ENCODE data around the gene HBE1. TPM values are rescaled to one million over a fixed set of nuclear protein-coding genes. Genes with fewer than 3 reads are reported as not detected.

HBE1 gene
- total and polyA plus RNA-seq, 2 experiments from 2014 or later = not detected

GRCh38 chr11:5274395-5274794 is 4.7 kb upstream of the HBE1 start:
- no peak overlapping the region for H3K27ac Mint-ChIP-seq
- TF ChIP-seq, protein P1, sequence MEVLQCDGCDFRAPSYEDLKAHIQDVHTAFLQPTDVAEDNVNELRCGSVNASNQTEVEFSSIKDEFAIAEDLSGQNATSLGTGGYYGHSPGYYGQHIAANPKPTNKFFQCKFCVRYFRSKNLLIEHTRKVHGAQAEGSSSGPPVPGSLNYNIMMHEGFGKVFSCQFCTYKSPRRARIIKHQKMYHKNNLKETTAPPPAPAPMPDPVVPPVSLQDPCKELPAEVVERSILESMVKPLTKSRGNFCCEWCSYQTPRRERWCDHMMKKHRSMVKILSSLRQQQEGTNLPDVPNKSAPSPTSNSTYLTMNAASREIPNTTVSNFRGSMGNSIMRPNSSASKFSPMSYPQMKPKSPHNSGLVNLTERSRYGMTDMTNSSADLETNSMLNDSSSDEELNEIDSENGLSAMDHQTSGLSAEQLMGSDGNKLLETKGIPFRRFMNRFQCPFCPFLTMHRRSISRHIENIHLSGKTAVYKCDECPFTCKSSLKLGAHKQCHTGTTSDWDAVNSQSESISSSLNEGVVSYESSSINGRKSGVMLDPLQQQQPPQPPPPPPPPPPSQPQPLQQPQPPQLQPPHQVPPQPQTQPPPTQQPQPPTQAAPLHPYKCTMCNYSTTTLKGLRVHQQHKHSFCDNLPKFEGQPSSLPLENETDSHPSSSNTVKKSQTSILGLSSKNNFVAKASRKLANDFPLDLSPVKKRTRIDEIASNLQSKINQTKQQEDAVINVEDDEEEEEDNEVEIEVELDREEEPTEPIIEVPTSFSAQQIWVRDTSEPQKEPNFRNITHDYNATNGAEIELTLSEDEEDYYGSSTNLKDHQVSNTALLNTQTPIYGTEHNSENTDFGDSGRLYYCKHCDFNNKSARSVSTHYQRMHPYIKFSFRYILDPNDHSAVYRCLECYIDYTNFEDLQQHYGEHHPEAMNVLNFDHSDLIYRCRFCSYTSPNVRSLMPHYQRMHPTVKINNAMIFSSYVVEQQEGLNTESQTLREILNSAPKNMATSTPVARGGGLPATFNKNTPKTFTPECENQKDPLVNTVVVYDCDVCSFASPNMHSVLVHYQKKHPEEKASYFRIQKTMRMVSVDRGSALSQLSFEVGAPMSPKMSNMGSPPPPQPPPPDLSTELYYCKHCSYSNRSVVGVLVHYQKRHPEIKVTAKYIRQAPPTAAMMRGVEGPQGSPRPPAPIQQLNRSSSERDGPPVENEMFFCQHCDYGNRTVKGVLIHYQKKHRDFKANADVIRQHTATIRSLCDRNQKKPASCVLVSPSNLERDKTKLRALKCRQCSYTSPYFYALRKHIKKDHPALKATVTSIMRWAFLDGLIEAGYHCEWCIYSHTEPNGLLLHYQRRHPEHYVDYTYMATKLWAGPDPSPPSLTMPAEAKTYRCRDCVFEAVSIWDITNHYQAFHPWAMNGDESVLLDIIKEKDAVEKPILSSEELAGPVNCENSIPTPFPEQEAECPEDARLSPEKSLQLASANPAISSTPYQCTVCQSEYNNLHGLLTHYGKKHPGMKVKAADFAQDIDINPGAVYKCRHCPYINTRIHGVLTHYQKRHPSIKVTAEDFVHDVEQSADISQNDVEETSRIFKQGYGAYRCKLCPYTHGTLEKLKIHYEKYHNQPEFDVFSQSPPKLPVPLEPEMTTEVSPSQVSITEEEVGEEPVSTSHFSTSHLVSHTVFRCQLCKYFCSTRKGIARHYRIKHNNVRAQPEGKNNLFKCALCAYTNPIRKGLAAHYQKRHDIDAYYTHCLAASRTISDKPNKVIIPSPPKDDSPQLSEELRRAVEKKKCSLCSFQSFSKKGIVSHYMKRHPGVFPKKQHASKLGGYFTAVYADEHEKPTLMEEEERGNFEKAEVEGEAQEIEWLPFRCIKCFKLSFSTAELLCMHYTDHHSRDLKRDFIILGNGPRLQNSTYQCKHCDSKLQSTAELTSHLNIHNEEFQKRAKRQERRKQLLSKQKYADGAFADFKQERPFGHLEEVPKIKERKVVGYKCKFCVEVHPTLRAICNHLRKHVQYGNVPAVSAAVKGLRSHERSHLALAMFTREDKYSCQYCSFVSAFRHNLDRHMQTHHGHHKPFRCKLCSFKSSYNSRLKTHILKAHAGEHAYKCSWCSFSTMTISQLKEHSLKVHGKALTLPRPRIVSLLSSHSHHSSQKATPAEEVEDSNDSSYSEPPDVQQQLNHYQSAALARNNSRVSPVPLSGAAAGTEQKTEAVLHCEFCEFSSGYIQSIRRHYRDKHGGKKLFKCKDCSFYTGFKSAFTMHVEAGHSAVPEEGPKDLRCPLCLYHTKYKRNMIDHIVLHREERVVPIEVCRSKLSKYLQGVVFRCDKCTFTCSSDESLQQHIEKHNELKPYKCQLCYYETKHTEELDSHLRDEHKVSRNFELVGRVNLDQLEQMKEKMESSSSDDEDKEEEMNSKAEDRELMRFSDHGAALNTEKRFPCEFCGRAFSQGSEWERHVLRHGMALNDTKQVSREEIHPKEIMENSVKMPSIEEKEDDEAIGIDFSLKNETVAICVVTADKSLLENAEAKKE (CRISPR knock-in tag; IDR thresholded peaks at IDR 0.05) = no peak
- no peak for TF ChIP-seq REST (IDR thresholded peaks at IDR 0.05; ENCODE audit: unreplicated experiment)
- no peak for TF ChIP-seq STAT1 (IDR thresholded peaks at IDR 0.05; ENCODE audit: unreplicated experiment)
- TF ChIP-seq ETS1 (IDR thresholded peaks at IDR 0.05) = no peak
- TF ChIP-seq EZH2 (IDR thresholded peaks at IDR 0.05; ENCODE audit: low read depth, unreplicated experiment) = no peak
- TF ChIP-seq CREB1 (CRISPR knock-in tag; IDR thresholded peaks at IDR 0.05; ENCODE audit: low read depth) = no peak
- TF ChIP-seq EZH2phosphoT487 (IDR thresholded peaks at IDR 0.05; ENCODE audit: unreplicated experiment) = no peak
- no peak for TF ChIP-seq NANOG (IDR thresholded peaks at IDR 0.05; ENCODE audit: borderline replicate concordance)
- TF ChIP-seq JUNB (IDR thresholded peaks at IDR 0.05; ENCODE audit: unreplicated experiment) = no peak
- TF ChIP-seq, protein P2, sequence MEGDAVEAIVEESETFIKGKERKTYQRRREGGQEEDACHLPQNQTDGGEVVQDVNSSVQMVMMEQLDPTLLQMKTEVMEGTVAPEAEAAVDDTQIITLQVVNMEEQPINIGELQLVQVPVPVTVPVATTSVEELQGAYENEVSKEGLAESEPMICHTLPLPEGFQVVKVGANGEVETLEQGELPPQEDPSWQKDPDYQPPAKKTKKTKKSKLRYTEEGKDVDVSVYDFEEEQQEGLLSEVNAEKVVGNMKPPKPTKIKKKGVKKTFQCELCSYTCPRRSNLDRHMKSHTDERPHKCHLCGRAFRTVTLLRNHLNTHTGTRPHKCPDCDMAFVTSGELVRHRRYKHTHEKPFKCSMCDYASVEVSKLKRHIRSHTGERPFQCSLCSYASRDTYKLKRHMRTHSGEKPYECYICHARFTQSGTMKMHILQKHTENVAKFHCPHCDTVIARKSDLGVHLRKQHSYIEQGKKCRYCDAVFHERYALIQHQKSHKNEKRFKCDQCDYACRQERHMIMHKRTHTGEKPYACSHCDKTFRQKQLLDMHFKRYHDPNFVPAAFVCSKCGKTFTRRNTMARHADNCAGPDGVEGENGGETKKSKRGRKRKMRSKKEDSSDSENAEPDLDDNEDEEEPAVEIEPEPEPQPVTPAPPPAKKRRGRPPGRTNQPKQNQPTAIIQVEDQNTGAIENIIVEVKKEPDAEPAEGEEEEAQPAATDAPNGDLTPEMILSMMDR (conservative IDR thresholded peaks at IDR 0.05; ENCODE audit: low read depth in 2 of 2) = no peak
- TF ChIP-seq ZNF114 (CRISPR knock-in tag; IDR thresholded peaks at IDR 0.05) = no peak
- no peak for TF ChIP-seq ZNF331 (CRISPR knock-in tag; IDR thresholded peaks at IDR 0.05; ENCODE audit: low read depth)
- TF ChIP-seq POLR2AphosphoS5 (IDR thresholded peaks at IDR 0.05; ENCODE audit: low read depth) = no peak
- no peak overlapping the region for H3K4me3 Mint-ChIP-seq
- Histone ChIP-seq H3K4me3 (no peak overlapping the region), H3K27ac (ENCODE audit: low read depth) (no peak overlapping the region), H3K4me2 (no peak overlapping the region), H3K9me2 (ENCODE audit: insufficient read depth) (no peaks in the 10 kb centered on the region), H3K4me1 (ENCODE audit: insufficient read depth) (no peaks in the 10 kb centered on the region), H2AFZ (peak overlapping the region; percentile 35; the same call in 1 of the 2 replicates), H3K79me2 (replicated peaks; ENCODE audit: insufficient read depth) (no peaks in the 10 kb centered on the region), H3K36me3 (ENCODE audit: insufficient read depth) (no peaks in the 10 kb centered on the region), H3F3A (replicated peaks; ENCODE audit: low read depth) (no peaks in the 10 kb centered on the region), H3K27me3 (ENCODE audit: insufficient read depth) (no peaks in the 10 kb centered on the region), H4K20me1 (replicated peaks; ENCODE audit: insufficient read depth) (no peaks in the 10 kb centered on the region)
- ATAC-seq (no peak; the same call in 1 of the 3 replicates), DNase-seq (ENCODE audit: low spot score) (no peak)
- H3K27me3 Mint-ChIP-seq (ENCODE audit: insufficient read depth, low read depth, poor library complexity) = no peaks in the 10 kb centered on the region
- no peaks in the 10 kb centered on the region for H3K9me3 Mint-ChIP-seq
- peaks cover 5% of the 10 kb centered on the region; the same call in 2 of the 3 replicates for H3K4me1 Mint-ChIP-seq
- H3K36me3 Mint-ChIP-seq (ENCODE audit: low read depth) = no peaks in the 10 kb centered on the region
